Natural killer cell treated with Interleukin-12 subunit alpha and Interleukin-12 subunit beta and Interleukin-15 and Interleukin-18, amount 100 ng/mL, for 72 hours (primary cell): ENCODE measurements around the gene GABRP. TPM values are rescaled to one million over a fixed set of nuclear protein-coding genes. Genes with fewer than 3 reads are reported as not detected.
A peak's percentile ranks its signal among the peaks of the same experiment; 100 is the strongest.

ENCODE experiments used
- ATAC-seq, 2 donors: fragments of 150-1000 bp; cut with Tn5 transposase in 1 of 2; sonication (Bioruptor Pico), chemical (Tn5 transposase) in 1 of 2; 2 replicates each; pipeline ENCODE4 v1.10.0; 2021
- DNase-seq: peaks from one replicate; pipeline ENCODE4 v3.0.0; 2022; ENCODE audit warnings: low spot score
- H3K27ac Mint-ChIP-seq, 2 donors: 1 replicate in 1 of 2; 2 replicates in 1 of 2; pipeline ENCODE4 v1.8.0; 2022; ENCODE audit warnings: mixed read lengths in 2 of 2, mild to moderate bottlenecking in 1 of 2, moderate library complexity in 1 of 2
- H3K27me3 Mint-ChIP-seq, 2 donors: 1 replicate in 1 of 2; 2 replicates in 1 of 2; pipeline ENCODE4 v1.8.0; 2022; ENCODE audit warnings: mixed read lengths in 2 of 2
- H3K36me3 Mint-ChIP-seq: one replicate; pipeline ENCODE4 v1.8.0; 2022; ENCODE audit warnings: mixed read lengths
- H3K4me1 Mint-ChIP-seq, 2 donors: 1 replicate in 1 of 2; 2 replicates in 1 of 2; pipeline ENCODE4 v1.8.0; 2022; ENCODE audit warnings: low read depth in 2 of 2, mixed read lengths in 2 of 2, mild to moderate bottlenecking in 1 of 2
- H3K4me3 Mint-ChIP-seq: one replicate; pipeline ENCODE4 v1.8.0; 2022; ENCODE audit warnings: mixed read lengths
- H3K9me3 Mint-ChIP-seq: 2 replicates; pipeline ENCODE4 v1.8.0; 2022; ENCODE audit warnings: mixed read lengths
- total RNA-seq, 2 donors: library from RNA; stranded (reverse); gene quantifications; one replicate each; pipeline ENCODE4 v1.2.3, GENCODE V29; 2022

Gene GABRP
- total RNA-seq, 2 donors from 2014 or later: not detected

GRCh38 chr5:170788626-170789304 lies 5.2 kb downstream of the GABRP start:
- Mint-ChIP-seq H3K36me3 (no peaks in the 10 kb centered on the region), H3K27ac (no peak overlapping the region), H3K4me3 (no peak overlapping the region), H3K27me3 (peaks cover 9 to 11% of the 10 kb centered on the region in 2 donors), H3K4me1 (no peaks in the 10 kb centered on the region), H3K9me3 (no peaks in the 10 kb centered on the region)
- DNase-seq (no peak), ATAC-seq (no peak)

GRCh38 chr5:170791325-170791954 lies 7.9 kb downstream of the GABRP start:
- Mint-ChIP-seq H3K36me3 (no peaks in the 10 kb centered on the region), H3K4me1 (no peaks in the 10 kb centered on the region), H3K27me3 (peaks cover 5 to 11% of the 10 kb centered on the region in 2 donors), H3K4me3 (no peak overlapping the region), H3K9me3 (no peaks in the 10 kb centered on the region), H3K27ac (no peak overlapping the region)
- DNase-seq (no peak), ATAC-seq (no peak)

- ATAC-seq (no peak), DNase-seq (no peak)
- Mint-ChIP-seq H3K27ac (no peak overlapping the region), H3K36me3 (no peaks in the 10 kb centered on the region), H3K4me1 (no peaks in the 10 kb centered on the region), H3K4me3 (no peak overlapping the region), H3K27me3 (peaks cover 5 to 11% of the 10 kb centered on the region in 2 donors), H3K9me3 (no peaks in the 10 kb centered on the region)
These were observed 9.4 kb downstream of the GABRP start for GRCh38 chr5:170792878-170793277.

- no peak for DNase-seq
- ATAC-seq: peak in 1 of 2 donors; percentile 34
- Mint-ChIP-seq H3K27ac (no peak overlapping the region), H3K27me3 (peaks cover 5% of the 10 kb centered on the region in 2 donors), H3K4me3 (no peak overlapping the region), H3K36me3 (no peaks in the 10 kb centered on the region), H3K4me1 (no peaks in the 10 kb centered on the region), H3K9me3 (no peaks in the 10 kb centered on the region)
These were observed 11.6 kb downstream of the GABRP start for GRCh38 chr5:170795154-170795553.

GRCh38 chr5:170805666-170806065 lies 22.1 kb downstream of the GABRP start:
- no peak for ATAC-seq

GRCh38 chr5:170809551-170809950 lies 26.0 kb downstream of the GABRP start:
- DNase-seq (no peak), ATAC-seq (peak in 1 of 2 donors; percentile 53)
- Mint-ChIP-seq H3K36me3 (no peaks in the 10 kb centered on the region), H3K27ac (no peak overlapping the region), H3K4me3 (no peak overlapping the region), H3K27me3 (peaks cover 11 to 17% of the 10 kb centered on the region in 2 donors), H3K4me1 (no peaks in the 10 kb centered on the region), H3K9me3 (no peaks in the 10 kb centered on the region)

More at GRCh38 chr5:170805666-170806065, 22.1 kb downstream of the GABRP start:
- H3K4me3 Mint-ChIP-seq: no peak overlapping the region
- no peaks in the 10 kb centered on the region for H3K4me1 Mint-ChIP-seq
- no peaks in the 10 kb centered on the region for H3K9me3 Mint-ChIP-seq
- DNase-seq: no peak
- no peak overlapping the region for H3K27ac Mint-ChIP-seq
- H3K36me3 Mint-ChIP-seq: no peaks in the 10 kb centered on the region
- H3K27me3 Mint-ChIP-seq: peaks cover 6 to 7% of the 10 kb centered on the region in 2 donors

GRCh38 chr5:170811719-170812118 lies 28.2 kb downstream of the GABRP start:
- Mint-ChIP-seq H3K27ac (no peak overlapping the region), H3K4me3 (no peak overlapping the region), H3K36me3 (no peaks in the 10 kb centered on the region), H3K27me3 (peaks cover 8 to 17% of the 10 kb centered on the region in 2 donors), H3K4me1 (no peaks in the 10 kb centered on the region), H3K9me3 (no peaks in the 10 kb centered on the region)
- DNase-seq (no peak), ATAC-seq (no peak)

GRCh38 chr5:170813231-170813630 lies 29.7 kb downstream of the GABRP start:
- H3K4me3 Mint-ChIP-seq: no peak overlapping the region
- DNase-seq (no peak), ATAC-seq (no peak)
- H3K4me1 Mint-ChIP-seq: no peaks in the 10 kb centered on the region
- H3K9me3 Mint-ChIP-seq: no peaks in the 10 kb centered on the region
- no peaks in the 10 kb centered on the region for H3K36me3 Mint-ChIP-seq
- peaks cover 8 to 17% of the 10 kb centered on the region in 2 donors for H3K27me3 Mint-ChIP-seq
- no peak overlapping the region for H3K27ac Mint-ChIP-seq

- ATAC-seq: no peak
- Mint-ChIP-seq H3K4me1 (no peaks in the 10 kb centered on the region), H3K27ac (no peak overlapping the region), H3K4me3 (no peak overlapping the region), H3K36me3 (no peaks in the 10 kb centered on the region), H3K27me3 (peaks cover 2% of the 10 kb centered on the region in 2 donors), H3K9me3 (no peaks in the 10 kb centered on the region)
- DNase-seq: no peak
These were observed 33.7 kb downstream of the GABRP start for GRCh38 chr5:170817195-170817594.

GRCh38 chr5:170818232-170818631 lies 34.7 kb downstream of the GABRP start:
- ATAC-seq (no peak), DNase-seq (no peak)
- Mint-ChIP-seq H3K4me3 (no peak overlapping the region), H3K27me3 (peaks cover 0 to 2% of the 10 kb centered on the region in 2 donors), H3K4me1 (no peaks in the 10 kb centered on the region), H3K9me3 (no peaks in the 10 kb centered on the region), H3K36me3 (no peaks in the 10 kb centered on the region), H3K27ac (no peak overlapping the region)

- no peaks in the 10 kb centered on the region for H3K4me1 Mint-ChIP-seq
- no peak overlapping the region for H3K4me3 Mint-ChIP-seq
- H3K27ac Mint-ChIP-seq: no peak overlapping the region
- H3K36me3 Mint-ChIP-seq: no peaks in the 10 kb centered on the region
- no peak for DNase-seq
- no peaks in the 10 kb centered on the region for H3K9me3 Mint-ChIP-seq
- ATAC-seq: no peak
- peaks cover 0 to 3% of the 10 kb centered on the region in 2 donors for H3K27me3 Mint-ChIP-seq
These were observed 36.3 kb downstream of the GABRP start for GRCh38 chr5:170819824-170820223.

GRCh38 chr5:170821257-170821800 lies 37.8 kb downstream of the GABRP start:
- Mint-ChIP-seq H3K27me3 (peaks cover 6 to 8% of the 10 kb centered on the region in 2 donors), H3K27ac (no peak overlapping the region), H3K4me1 (no peaks in the 10 kb centered on the region), H3K4me3 (no peak overlapping the region), H3K36me3 (no peaks in the 10 kb centered on the region), H3K9me3 (no peaks in the 10 kb centered on the region)
- ATAC-seq: no peak
- DNase-seq: no peak

GRCh38 chr5:170826117-170826516 lies 42.6 kb downstream of the GABRP start:
- Mint-ChIP-seq H3K27ac (no peak overlapping the region), H3K4me1 (no peaks in the 10 kb centered on the region), H3K9me3 (no peaks in the 10 kb centered on the region), H3K27me3 (peaks cover 12 to 16% of the 10 kb centered on the region in 2 donors), H3K36me3 (no peaks in the 10 kb centered on the region), H3K4me3 (no peak overlapping the region)
- no peak for DNase-seq
- ATAC-seq: no peak

- H3K4me3 Mint-ChIP-seq: no peak overlapping the region
- peaks cover 7 to 8% of the 10 kb centered on the region in 2 donors for H3K27me3 Mint-ChIP-seq
- peaks cover 4% of the 10 kb centered on the region for H3K9me3 Mint-ChIP-seq
- H3K27ac Mint-ChIP-seq: no peak overlapping the region
- H3K36me3 Mint-ChIP-seq: peaks cover 6% of the 10 kb centered on the region
- no peaks in the 10 kb centered on the region for H3K4me1 Mint-ChIP-seq
- ATAC-seq: no peak
- no peak for DNase-seq
These were observed 48.7 kb downstream of the GABRP start for GRCh38 chr5:170832241-170832640.
